LNCaP clone FGC (cell line): ENCODE results near the gene EIF3I.
"Not testable (repeated sequence)": the region's sequence is repeated elsewhere in the genome, so short reads cannot be mapped to it uniquely, and the experiment has no call there.

ENCODE experiments used
- DNase-seq: peaks from one replicate; pipeline ENCODE4 v3.0.0-alpha.2; 2011; ENCODE audit warnings: low read depth
- H3K4me3 ChIP-seq: 2 replicates; pipeline ENCODE4 v1.5.1; 2011; ENCODE audit warnings: mild to moderate bottlenecking, low read depth, low read length, control low read depth
- TF ChIP-seq, protein P1 (sequence below): IDR thresholded peaks from 2 replicates; pipeline ENCODE4 v1.5.1; 2012; ENCODE audit warnings: mild to moderate bottlenecking; ENCODE audit not compliant: control insufficient read depth, insufficient read depth; ENCODE audit errors: extremely low read depth

Gene EIF3I

DNA sequence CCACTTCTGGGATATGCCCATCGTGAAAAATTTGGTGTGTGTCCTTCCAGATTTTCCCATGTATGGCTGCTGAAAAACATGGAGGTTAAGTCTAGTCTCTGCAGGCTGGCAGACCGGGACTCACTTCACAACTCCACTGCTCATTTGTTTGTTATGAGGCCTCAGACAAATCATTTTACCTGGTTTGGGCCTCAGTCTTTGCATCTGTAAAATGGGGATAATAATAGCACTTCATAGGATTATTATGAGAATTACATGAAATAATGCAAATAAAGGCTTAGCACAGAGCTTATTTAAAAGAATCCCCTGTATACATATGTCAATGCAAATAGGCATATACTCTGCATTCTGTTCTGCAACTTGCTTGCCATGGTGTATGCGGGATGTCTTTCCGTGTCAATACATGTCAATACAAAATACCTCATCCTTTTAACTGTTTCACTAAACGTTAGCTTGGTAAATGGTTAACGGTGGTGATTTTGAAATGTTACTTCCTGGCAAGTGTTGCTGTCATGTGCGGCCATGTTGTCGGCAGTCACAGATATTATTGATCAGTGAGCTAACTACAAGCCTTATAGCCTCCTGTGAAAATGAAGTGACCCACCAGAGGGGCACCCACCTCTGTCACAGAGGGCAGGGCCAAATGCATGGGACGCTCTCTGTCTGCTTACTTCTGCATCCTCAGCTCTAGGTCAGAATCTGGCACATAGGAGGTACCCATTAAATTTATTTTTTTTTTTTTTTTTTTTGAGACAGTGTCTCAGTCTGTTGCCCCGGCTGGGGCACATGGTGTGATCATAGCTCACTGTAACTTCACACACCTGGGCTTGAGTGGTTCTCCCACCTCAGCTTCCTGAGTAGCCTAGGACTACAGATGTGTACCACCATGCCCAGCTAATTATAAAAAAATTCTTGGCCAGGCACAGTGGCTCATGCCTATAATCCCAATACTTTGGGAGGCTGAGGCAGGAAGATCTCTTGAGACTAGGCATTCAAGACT, 33.2 kb downstream of the EIF3I start:
- TF ChIP-seq, protein P1, sequence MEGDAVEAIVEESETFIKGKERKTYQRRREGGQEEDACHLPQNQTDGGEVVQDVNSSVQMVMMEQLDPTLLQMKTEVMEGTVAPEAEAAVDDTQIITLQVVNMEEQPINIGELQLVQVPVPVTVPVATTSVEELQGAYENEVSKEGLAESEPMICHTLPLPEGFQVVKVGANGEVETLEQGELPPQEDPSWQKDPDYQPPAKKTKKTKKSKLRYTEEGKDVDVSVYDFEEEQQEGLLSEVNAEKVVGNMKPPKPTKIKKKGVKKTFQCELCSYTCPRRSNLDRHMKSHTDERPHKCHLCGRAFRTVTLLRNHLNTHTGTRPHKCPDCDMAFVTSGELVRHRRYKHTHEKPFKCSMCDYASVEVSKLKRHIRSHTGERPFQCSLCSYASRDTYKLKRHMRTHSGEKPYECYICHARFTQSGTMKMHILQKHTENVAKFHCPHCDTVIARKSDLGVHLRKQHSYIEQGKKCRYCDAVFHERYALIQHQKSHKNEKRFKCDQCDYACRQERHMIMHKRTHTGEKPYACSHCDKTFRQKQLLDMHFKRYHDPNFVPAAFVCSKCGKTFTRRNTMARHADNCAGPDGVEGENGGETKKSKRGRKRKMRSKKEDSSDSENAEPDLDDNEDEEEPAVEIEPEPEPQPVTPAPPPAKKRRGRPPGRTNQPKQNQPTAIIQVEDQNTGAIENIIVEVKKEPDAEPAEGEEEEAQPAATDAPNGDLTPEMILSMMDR: no peak
- H3K4me3 ChIP-seq: no peak overlapping the region
- DNase-seq: no peak

DNA sequence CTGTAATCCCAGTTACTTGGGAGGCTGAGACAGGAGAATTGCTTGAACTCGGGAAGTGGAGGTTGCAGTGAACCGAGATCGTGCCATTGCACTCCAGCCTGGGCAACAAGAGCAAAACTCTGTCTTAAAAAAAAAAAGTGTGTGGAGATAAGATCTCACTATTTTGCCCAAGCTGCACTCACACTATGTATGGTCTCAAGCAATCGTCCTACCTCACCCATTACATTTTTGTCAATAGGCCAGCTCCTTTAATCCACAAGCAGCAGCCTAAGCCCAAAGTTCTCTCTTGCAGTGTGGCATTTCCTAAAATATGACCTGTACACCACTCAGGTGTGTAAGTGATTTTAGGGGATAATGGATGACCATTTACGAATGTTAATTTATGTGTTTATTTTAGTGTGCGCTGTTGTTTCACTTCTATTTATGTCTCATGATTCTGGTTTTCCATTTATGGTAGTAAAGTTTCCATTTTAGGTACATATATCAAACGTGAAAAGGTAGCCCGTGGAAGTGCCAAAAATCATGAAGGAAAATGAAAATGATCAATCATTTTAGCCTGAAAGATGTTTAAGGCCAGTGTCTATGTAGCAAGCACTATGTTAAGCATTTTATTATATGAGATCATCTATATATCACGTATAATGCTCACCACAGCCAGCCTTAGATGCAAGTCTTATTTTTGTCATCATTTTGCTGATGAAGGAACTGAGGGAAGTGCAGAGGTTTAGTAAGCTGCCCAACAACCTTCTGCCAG, 34.4 kb downstream of the EIF3I start:
- no peak for DNase-seq
- no peak overlapping the region for H3K4me3 ChIP-seq
- TF ChIP-seq, protein P1: no peak

DNA sequence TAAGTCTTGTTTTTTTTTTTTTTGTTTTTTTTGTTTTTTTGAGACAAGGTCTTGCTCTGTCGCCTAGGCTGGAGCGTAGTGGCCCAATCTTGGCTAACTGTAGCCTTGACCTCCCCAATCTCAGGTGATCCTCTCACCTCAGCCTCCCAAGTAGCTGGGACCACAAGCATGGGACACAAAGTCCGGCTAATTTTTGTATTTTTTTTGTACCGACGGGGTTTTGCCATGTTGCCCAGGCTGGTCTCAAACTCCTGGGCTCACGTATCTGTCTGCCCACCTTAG, 35.0 kb downstream of the EIF3I start:
- TF ChIP-seq, protein P1: no peak
- DNase-seq: no peak
- H3K4me3 ChIP-seq: no peak overlapping the region

DNA sequence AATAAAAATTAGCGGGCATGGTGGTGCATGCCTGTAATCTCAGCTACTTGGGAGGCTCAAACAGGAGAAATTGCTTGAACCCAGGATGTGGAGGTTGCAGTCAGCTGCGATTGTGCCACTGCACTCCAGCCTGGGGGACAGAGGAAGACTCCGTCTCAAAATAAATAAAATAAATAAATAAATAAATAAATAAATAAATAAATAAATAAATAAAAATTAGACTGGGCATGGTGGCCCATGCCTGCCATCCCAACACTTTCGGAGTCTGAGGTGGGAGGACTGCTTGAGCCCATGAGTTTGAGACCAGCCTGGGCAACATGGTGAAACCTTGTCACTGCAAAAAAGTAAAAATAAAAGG, 41.0 kb downstream of the EIF3I start:
- DNase-seq, H3K4me3 ChIP-seq: not testable (repeated sequence)

DNA sequence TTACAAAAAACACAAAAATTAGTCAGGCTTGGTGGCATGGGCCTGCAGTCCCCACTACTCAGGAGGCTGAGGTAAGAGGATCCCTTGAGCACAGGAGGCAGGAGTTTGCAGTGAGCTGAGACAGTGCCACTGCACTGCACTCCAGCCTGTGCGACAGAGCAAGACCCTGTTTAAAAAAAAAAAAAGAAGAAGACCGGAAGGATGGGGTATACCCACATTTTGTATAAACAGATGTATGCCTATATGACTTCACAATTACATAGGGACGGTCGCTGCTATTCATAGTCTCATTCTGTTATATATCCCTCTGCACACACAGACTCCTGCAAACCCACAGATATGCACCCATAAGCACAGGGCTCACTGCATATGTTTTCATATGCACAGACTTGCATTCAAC, 41.5 kb downstream of the EIF3I start:
- TF ChIP-seq, protein P1: no peak
- DNase-seq: no peak
- no peak overlapping the region for H3K4me3 ChIP-seq

DNA sequence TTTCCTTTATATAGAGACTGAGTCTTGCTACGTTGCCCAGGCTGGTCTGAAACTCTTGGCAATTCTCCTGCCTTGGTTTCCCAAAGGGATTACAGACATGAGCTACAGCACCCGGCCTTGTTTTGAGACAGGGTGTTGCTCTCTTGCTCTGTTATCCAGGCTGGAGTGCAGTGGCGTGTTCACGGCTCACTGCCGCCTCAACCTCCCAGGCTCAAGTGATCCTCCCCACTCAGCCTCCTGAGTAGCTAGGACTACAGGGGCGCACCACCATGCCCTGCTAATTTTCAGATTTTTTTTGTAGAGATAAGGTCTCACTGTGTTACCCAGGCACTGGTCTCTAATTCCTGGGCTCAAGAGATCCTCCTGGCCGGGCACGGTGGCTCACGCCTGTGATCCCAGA, 43.6 kb downstream of the EIF3I start:
- TF ChIP-seq, protein P1: no peak
- no peak for DNase-seq
- H3K4me3 ChIP-seq: no peak overlapping the region

DNA sequence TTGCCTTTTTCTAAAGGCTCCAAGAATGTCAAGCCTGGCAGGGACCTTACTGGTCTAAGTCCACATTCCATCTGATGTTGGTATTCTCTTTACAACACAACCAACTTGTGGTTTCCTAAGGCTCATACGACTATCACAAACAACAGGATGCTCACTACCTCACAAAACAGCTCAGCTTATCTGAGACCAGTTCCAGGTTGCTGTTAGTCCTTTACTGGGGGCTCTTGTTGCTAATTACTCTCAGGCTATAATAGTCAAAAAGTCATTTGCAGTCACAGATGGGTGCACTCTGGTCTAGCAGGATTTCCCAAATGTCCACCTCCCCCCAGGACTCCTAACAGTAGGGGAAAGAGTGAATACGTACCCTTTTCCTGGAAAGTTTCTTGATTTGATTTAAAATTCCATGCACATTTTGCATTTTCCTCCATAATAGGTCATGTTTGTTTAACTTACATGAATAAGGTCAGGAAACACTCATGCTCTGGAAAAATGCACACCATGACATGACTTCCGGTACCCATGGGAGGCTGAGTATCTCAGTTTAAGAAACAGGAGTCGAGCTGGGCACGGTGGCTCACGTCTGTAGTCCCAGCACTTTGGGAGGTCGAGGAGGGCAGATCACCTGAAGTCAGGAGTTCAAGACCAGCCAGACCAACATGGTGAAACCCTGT, 44.8 kb downstream of the EIF3I start:
- TF ChIP-seq, protein P1: no peak
- H3K4me3 ChIP-seq: no peak overlapping the region
- no peak for DNase-seq
